HepG2 (cell line): ENCODE results near the gene NAT9. TPM values are rescaled to one million over a fixed set of nuclear protein-coding genes. Genes with fewer than 3 reads are reported as not detected.
A peak's percentile ranks its signal among the peaks of the same experiment; 100 is the strongest.

Experiments
- FOXA1 ChIP-seq, 2 experiments: fragments of 450-650 bp in 1 of 2; sonication (generic) in 1 of 2; formaldehyde crosslinking in 1 of 2; IDR thresholded peaks; 2 replicates each; pipeline versions ENCODE4 v1.4.0 to v1.6.1; 2016 to 2020; ENCODE audit warnings: missing genetic modification reagents in 1 of 2
- KDM2A ChIP-seq: sonication (generic); formaldehyde crosslinking; IDR thresholded peaks from 2 replicates; pipeline ENCODE4 v1.4.0; 2020; ENCODE audit warnings: low read depth, missing genetic modification reagents, borderline replicate concordance
- MBNL3 ChIP-seq: fragments of 250-450 bp; sonication (Bioruptor Pico); conservative IDR thresholded peaks from 2 replicates; pipeline ENCODE4 v1.8.0; 2022; ENCODE audit warnings: mild to moderate bottlenecking, inconsistent platforms
- POGK ChIP-seq: sonication (generic); formaldehyde crosslinking; conservative IDR thresholded peaks from 2 replicates; pipeline ENCODE4 v1.8.0; 2022; ENCODE audit warnings: mild to moderate bottlenecking, moderate library complexity, missing genetic modification reagents
- POLR2AphosphoS5 ChIP-seq: IDR thresholded peaks from 2 replicates; pipeline ENCODE4 v1.6.1; 2012; ENCODE audit warnings: low read depth, low read length
- TBL1XR1 ChIP-seq: fragments of 150-350 bp; IDR thresholded peaks from 2 replicates; pipeline ENCODE4 v1.6.1; 2014; ENCODE audit warnings: borderline replicate concordance, low read length; ENCODE audit not compliant: partially characterized antibody
- TBX2 ChIP-seq: sonication (generic); formaldehyde crosslinking; IDR thresholded peaks from 2 replicates; pipeline ENCODE4 v1.5.0; 2020; ENCODE audit warnings: missing genetic modification reagents, mild to moderate bottlenecking, borderline replicate concordance
- TOPORS ChIP-seq: sonication (generic); formaldehyde crosslinking; IDR thresholded peaks from 2 replicates; pipeline ENCODE4 v1.8.0; 2023; ENCODE audit warnings: mild to moderate bottlenecking, missing genetic modification reagents
- ZBED4 ChIP-seq: sonication (generic); formaldehyde crosslinking; IDR thresholded peaks from 2 replicates; pipeline ENCODE4 v1.4.0; 2020; ENCODE audit warnings: missing genetic modification reagents, borderline replicate concordance
- ZBTB37 ChIP-seq: sonication (generic); formaldehyde crosslinking; IDR thresholded peaks from 2 replicates; pipeline ENCODE4 v1.4.0; 2020; ENCODE audit warnings: mild to moderate bottlenecking, missing genetic modification reagents
- ZBTB46 ChIP-seq: sonication (generic); formaldehyde crosslinking; IDR thresholded peaks from 2 replicates; pipeline ENCODE4 v1.4.0; 2020; ENCODE audit warnings: mild to moderate bottlenecking, missing genetic modification reagents, borderline replicate concordance
- ZFP82 ChIP-seq: sonication (generic); formaldehyde crosslinking; IDR thresholded peaks from 2 replicates; pipeline ENCODE4 v1.5.1; 2020; ENCODE audit warnings: mild to moderate bottlenecking, missing genetic modification reagents, borderline replicate concordance
- ZKSCAN1 ChIP-seq: fragments of 150-350 bp; IDR thresholded peaks from 2 replicates; pipeline ENCODE4 v1.6.1; 2014; ENCODE audit warnings: low read length
- ZMAT5 ChIP-seq: sonication (generic); formaldehyde crosslinking; IDR thresholded peaks from 2 replicates; pipeline ENCODE4 v1.5.0; 2020; ENCODE audit warnings: mild to moderate bottlenecking, low read depth, missing genetic modification reagents, borderline replicate concordance
- ZNF569 ChIP-seq: sonication (generic); formaldehyde crosslinking; IDR thresholded peaks from 2 replicates; pipeline ENCODE4 v1.5.0; 2020; ENCODE audit warnings: mild to moderate bottlenecking, missing genetic modification reagents, moderate library complexity, borderline replicate concordance
- ZNF710 ChIP-seq: sonication (generic); formaldehyde crosslinking; IDR thresholded peaks from 2 replicates; pipeline ENCODE4 v1.5.0; 2020; ENCODE audit warnings: mild to moderate bottlenecking, missing genetic modification reagents, borderline replicate concordance
- polyA plus RNA-seq, 8 experiments: library from polyadenylated mRNA; depleted of rRNA in 3 of 8; stranded (reverse) in 7 of 8; unstranded in 1 of 8; fragments of >200 nt; fragmentation: Illumina TruSeq in 4 of 8; extraction: Trizol in 4 of 8; gene quantifications; 2 replicates each; pipeline versions ENCODE4 v1.2.1 to v1.2.3, GENCODE V29; 2011 to 2016; ENCODE audit warnings: low read depth in 4 of 8, missing spikeins in 1 of 8, mixed read lengths in 1 of 8; ENCODE audit not compliant: insufficient read depth in 1 of 8
- total RNA-seq, 5 experiments: library from RNA; depleted of rRNA; stranded (reverse); fragments of >200 nt; fragmentation: Illumina TruSeq; extraction: Trizol; gene quantifications; 2 replicates each; pipeline ENCODE4 v1.2.3, GENCODE V29; 2016; ENCODE audit warnings: low read depth in 1 of 5

The NAT9 gene
- total and polyA plus RNA-seq, 2 of the 13 experiments (the other 11 are each of a cell fraction or from before 2014, with no cell fraction given) = 39.7 to 44.2 TPM

GRCh38 chr17:74736513-74737298 lies 39.4 kb downstream of the NAT9 start, which contains the start of gene RAB37 (continued):
- TF ChIP-seq ZNF710 (CRISPR knock-in tag) (peak; percentile 75; the same call in 1 of the 2 replicates), ZKSCAN1 (no peak), ZBED4 (CRISPR knock-in tag) (peak; percentile 84; the same call in 1 of the 2 replicates), TOPORS (CRISPR knock-in tag) (peak; percentile 65; the same call in 1 of the 2 replicates), KDM2A (CRISPR knock-in tag) (peak; percentile 73), POLR2AphosphoS5 (no peak), TBL1XR1 (peak; percentile 66), MBNL3 (CRISPR knock-in tag) (no peak), ZMAT5 (CRISPR knock-in tag) (no peak), TBX2 (peak; percentile 95), FOXA1 (IDR thresholded peaks at IDR 0.05) (no peak), FOXA1 (CRISPR knock-in tag; IDR thresholded peaks at IDR 0.05) (peak; percentile 72), ZFP82 (CRISPR knock-in tag) (no peak), ZBTB46 (no peak), POGK (CRISPR knock-in tag) (peak; percentile 65), ZBTB37 (CRISPR knock-in tag) (peak; percentile 91), ZNF569 (CRISPR knock-in tag) (no peak)
